ENCODE measurements around the gene IQCK.

DNA sequence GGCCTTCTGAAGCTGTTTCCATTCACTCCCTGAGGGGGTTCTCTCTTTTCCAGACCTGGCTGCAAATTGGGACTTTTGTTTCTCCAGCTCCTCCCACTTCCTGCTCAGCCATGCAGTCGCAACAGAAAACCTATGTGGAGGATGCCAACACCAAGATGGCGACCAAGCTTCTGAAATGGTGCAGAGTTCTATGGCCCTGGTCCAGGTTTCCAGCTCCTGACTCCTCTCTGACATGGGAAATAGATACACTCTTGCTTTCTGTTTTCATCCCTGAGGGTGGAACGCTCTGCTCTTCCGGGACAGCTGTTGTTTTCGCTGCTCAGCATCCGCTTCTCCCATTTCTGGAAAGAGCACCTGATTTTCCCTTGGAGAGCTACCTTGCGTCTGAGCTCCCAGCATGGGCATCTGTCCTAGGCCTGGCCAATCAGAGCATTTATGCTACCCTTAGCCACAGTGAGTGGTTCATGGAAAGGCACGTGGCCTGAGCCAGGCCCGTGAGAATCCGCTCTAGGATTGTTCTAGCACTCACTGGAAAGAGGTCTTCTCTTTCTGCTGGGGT, 158.5 kb downstream of the IQCK start:
- TF ChIP-seq, protein P1, sequence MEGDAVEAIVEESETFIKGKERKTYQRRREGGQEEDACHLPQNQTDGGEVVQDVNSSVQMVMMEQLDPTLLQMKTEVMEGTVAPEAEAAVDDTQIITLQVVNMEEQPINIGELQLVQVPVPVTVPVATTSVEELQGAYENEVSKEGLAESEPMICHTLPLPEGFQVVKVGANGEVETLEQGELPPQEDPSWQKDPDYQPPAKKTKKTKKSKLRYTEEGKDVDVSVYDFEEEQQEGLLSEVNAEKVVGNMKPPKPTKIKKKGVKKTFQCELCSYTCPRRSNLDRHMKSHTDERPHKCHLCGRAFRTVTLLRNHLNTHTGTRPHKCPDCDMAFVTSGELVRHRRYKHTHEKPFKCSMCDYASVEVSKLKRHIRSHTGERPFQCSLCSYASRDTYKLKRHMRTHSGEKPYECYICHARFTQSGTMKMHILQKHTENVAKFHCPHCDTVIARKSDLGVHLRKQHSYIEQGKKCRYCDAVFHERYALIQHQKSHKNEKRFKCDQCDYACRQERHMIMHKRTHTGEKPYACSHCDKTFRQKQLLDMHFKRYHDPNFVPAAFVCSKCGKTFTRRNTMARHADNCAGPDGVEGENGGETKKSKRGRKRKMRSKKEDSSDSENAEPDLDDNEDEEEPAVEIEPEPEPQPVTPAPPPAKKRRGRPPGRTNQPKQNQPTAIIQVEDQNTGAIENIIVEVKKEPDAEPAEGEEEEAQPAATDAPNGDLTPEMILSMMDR (IDR thresholded peaks at IDR 0.05), result no peak
- no peak for TF ChIP-seq POLR2A (IDR thresholded peaks at IDR 0.05)
